Measurements from ENCODE around the gene EIF1.
A peak's percentile ranks its signal among the peaks of the same experiment; 100 is the strongest.

- TF ChIP-seq CTCF (IDR thresholded peaks at IDR 0.05) (peak; percentile 82), EZH2 (IDR thresholded peaks at IDR 0.05; ENCODE audit: borderline replicate concordance, insufficient read depth, low read depth, low read length, poor library complexity, severe bottlenecking) (no peak)
Observed at GRCh38 chr17:41695954-41696757, 7.5 kb downstream of the EIF1 start.

All from B cell (primary cell).